GM12878 (cell line): ENCODE data around the gene DERL2. TPM values are rescaled to one million over a fixed set of nuclear protein-coding genes. Genes with fewer than 3 reads are reported as not detected.

Experiments
- BACH1 ChIP-seq: fragments of 450-650 bp; IDR thresholded peaks from 2 replicates; pipeline ENCODE4 v1.6.1; 2017; ENCODE audit warnings: mild to moderate bottlenecking, borderline replicate concordance
- CHD1 ChIP-seq: IDR thresholded peaks from 2 replicates; pipeline ENCODE4 v1.6.1; 2012; ENCODE audit warnings: low read depth, low read length, improper control_type of control experiment
- CREM ChIP-seq: IDR thresholded peaks from 2 replicates; pipeline ENCODE4 v1.6.1; 2014; ENCODE audit warnings: antibody characterized with exemption, low read depth
- ETV6 ChIP-seq, 2 experiments: fragments of 450-650 bp in 1 of 2; IDR thresholded peaks in 1 of 2; conservative IDR thresholded peaks in 1 of 2; 2 replicates each; pipeline ENCODE4 v1.6.1; 2014; ENCODE audit warnings: antibody characterized with exemption in 1 of 2, borderline replicate concordance in 1 of 2, low read depth in 1 of 2, mild to moderate bottlenecking in 1 of 2, moderate library complexity in 1 of 2
- HCFC1 ChIP-seq: fragments of 150-350 bp; IDR thresholded peaks from 2 replicates; pipeline ENCODE4 v1.6.1; 2014; ENCODE audit warnings: low read length
- HSF1 ChIP-seq: fragments of 150-350 bp; IDR thresholded peaks from 2 replicates; pipeline ENCODE4 v1.6.1; 2014; ENCODE audit warnings: mild to moderate bottlenecking, low read depth, low read length
- IRF4 ChIP-seq: IDR thresholded peaks from 2 replicates; pipeline ENCODE4 v1.6.1; 2011; ENCODE audit warnings: low read depth, low read length
- KDM1A ChIP-seq: fragments of 200-600 bp; sonication (generic); IDR thresholded peaks from 2 replicates; pipeline ENCODE4 v1.6.1; 2016; ENCODE audit warnings: borderline replicate concordance
- KLF5 ChIP-seq: fragments of 450-650 bp; IDR thresholded peaks from 2 replicates; pipeline ENCODE4 v1.6.1; 2014; ENCODE audit warnings: mild to moderate bottlenecking; ENCODE audit not compliant: partially characterized antibody
- MYB ChIP-seq: fragments of 150-350 bp; IDR thresholded peaks from 2 replicates; pipeline ENCODE4 v1.6.1; 2014; ENCODE audit warnings: mild to moderate bottlenecking, low read depth, low read length, borderline replicate concordance
- POLR2AphosphoS5 ChIP-seq: IDR thresholded peaks from 2 replicates; pipeline ENCODE4 v1.6.1; 2011; ENCODE audit warnings: mild to moderate bottlenecking, low read length, inconsistent platforms
- RBBP5 ChIP-seq: fragments of 200-600 bp; sonication (generic); conservative IDR thresholded peaks from 2 replicates; pipeline ENCODE4 v1.6.1; 2016
- RUNX3 ChIP-seq: IDR thresholded peaks from 2 replicates; pipeline ENCODE4 v1.6.1; 2012; ENCODE audit warnings: low read length, inconsistent platforms
- SREBF1 ChIP-seq: IDR thresholded peaks from 2 replicates; pipeline ENCODE4 v1.6.1; 2012; ENCODE audit warnings: mild to moderate bottlenecking, low read length
- TCF3 ChIP-seq: IDR thresholded peaks from 2 replicates; pipeline ENCODE4 v1.6.1; 2012; ENCODE audit warnings: low read depth, mild to moderate bottlenecking, low read length, borderline replicate concordance; ENCODE audit not compliant: insufficient read depth
- ZBTB33 ChIP-seq: fragments of 450-650 bp; IDR thresholded peaks from 2 replicates; pipeline ENCODE4 v1.6.1; 2017; ENCODE audit warnings: mild to moderate bottlenecking
- ZNF592 ChIP-seq: fragments of 450-650 bp; IDR thresholded peaks from 2 replicates; pipeline ENCODE4 v1.6.1; 2017; ENCODE audit warnings: mild to moderate bottlenecking, moderate library complexity
- polyA plus RNA-seq, 11 experiments: library from polyadenylated mRNA; depleted of rRNA in 4 of 11; unstranded in 6 of 11; stranded (reverse) in 5 of 11; fragments of >200 nt; fragmentation: Nextera tagmentation in 4 of 11; fragmentation: Illumina TruSeq in 1 of 11; extraction: Ambion mirVana in 4 of 11; extraction: Trizol in 1 of 11; gene quantifications; 1 replicate in 1 of 11; 2 replicates in 10 of 11; pipeline versions ENCODE4 v1.2.1 to v1.2.3, GENCODE V29; 2011 to 2016; ENCODE audit warnings: inconsistent platforms in 2 of 11, missing spikeins in 2 of 11, low read depth in 1 of 11
- total RNA-seq, 4 experiments: library from RNA; depleted of rRNA in 3 of 4; stranded (reverse); fragments of >200 nt in 3 of 4; fragmentation: Illumina TruSeq in 1 of 4; extraction: Trizol in 1 of 4; gene quantifications; 2 replicates each; pipeline versions ENCODE4 v1.2.1 to v1.2.3, GENCODE V29; 2013 to 2021
- TF ChIP-seq, protein P1 (sequence below): fragments of 450-650 bp; IDR thresholded peaks from 2 replicates; pipeline ENCODE4 v1.6.1; 2016; ENCODE audit warnings: mild to moderate bottlenecking

DERL2 gene
- total and polyA plus RNA-seq, 10 of the 15 experiments (the other 5 are each of a cell fraction or from before 2014, with no cell fraction given): 40.5 to 236 (median 69.3) TPM

DNA sequence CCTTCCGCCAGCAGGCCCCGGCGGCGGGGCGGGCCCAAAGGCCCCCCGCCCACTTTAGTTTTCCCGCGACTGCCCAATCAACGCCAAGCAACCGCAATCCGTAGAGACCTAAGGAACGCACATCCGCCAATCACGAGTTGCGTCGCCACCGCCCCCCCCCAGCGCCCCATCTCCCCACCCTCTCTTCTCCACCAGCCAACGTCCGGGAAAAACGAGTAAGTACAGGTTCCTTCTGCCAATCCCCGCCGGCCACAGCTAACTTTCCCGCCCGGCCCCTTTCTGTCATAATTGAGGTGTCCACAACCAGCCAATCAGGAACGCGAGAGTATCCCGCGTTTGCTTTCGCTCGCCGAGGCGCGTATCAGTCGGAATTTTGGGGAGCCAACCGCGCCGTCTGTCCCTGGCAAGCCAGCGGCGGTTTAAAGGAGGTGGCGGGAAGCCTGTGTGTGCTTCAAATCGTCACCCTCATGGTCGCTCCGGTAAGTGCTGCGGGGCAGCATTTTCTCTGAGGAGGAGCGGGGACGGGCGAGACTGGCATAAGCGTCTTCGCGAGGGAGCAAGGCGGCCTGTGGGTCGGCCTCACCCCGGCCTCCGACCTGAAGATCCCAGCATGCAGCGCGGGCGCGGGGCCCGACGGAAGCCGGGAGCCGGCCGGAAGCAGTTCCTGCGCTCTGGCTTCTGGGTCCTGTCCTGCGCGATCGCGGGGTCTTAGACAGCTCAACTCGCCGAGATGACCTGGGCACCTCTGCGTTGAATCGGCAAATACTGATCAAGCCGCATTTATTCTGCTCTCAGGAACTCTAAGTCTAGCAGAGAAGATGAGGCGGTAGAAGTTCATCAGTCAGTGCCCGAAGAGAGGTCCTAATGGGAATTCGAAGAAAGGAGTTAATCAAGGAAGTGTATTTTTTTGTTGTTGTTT, 487 bp upstream of the DERL2 start, which contains the start of gene MIS12 (continued):
- no peak for TF ChIP-seq ZNF592
- TF ChIP-seq CHD1: 0 out of 2 replicates have a peak, but pooled peaks have one; percentile 50
- peak; percentile 43; the same call in 1 of the 2 replicates for TF ChIP-seq RUNX3
- no peak for TF ChIP-seq KDM1A
- TF ChIP-seq ZBTB33: no peak
- no peak for TF ChIP-seq SREBF1
- TF ChIP-seq MYB: no peak
- peak; percentile 60 for TF ChIP-seq HCFC1
- TF ChIP-seq, protein P1, sequence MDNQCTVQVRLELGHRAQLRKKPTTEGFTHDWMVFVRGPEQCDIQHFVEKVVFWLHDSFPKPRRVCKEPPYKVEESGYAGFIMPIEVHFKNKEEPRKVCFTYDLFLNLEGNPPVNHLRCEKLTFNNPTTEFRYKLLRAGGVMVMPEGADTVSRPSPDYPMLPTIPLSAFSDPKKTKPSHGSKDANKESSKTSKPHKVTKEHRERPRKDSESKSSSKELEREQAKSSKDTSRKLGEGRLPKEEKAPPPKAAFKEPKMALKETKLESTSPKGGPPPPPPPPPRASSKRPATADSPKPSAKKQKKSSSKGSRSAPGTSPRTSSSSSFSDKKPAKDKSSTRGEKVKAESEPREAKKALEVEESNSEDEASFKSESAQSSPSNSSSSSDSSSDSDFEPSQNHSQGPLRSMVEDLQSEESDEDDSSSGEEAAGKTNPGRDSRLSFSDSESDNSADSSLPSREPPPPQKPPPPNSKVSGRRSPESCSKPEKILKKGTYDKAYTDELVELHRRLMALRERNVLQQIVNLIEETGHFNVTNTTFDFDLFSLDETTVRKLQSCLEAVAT: peak; percentile 36
- peak; percentile 89 for TF ChIP-seq KLF5
- TF ChIP-seq CREM: peak; percentile 75
- peak; percentile 84 for TF ChIP-seq BACH1
- 0 out of 2 replicates have a peak, but pooled peaks have one; percentile 8 for TF ChIP-seq IRF4
- peak; percentile 87 for TF ChIP-seq POLR2AphosphoS5
- peak in 1 of 2 experiments; percentile 39; a peak in 1 of 4 replicates for TF ChIP-seq ETV6 (conservative IDR thresholded peaks at IDR 0.05 in 1 of 2, IDR thresholded peaks at IDR 0.05 in 1 of 2; ENCODE audit: borderline replicate concordance in 1 of 2, low read depth in 1 of 2)
- no peak for TF ChIP-seq RBBP5
- no peak for TF ChIP-seq HSF1
- no peak for TF ChIP-seq TCF3
